ENCODE data around the gene LIMS2. TPM values are rescaled to one million over a fixed set of nuclear protein-coding genes. Genes with fewer than 3 reads are reported as not detected.

Gene LIMS2
- total and polyA plus RNA-seq, 2 of the 8 experiments (the other 6 are each of a cell fraction or from before 2014, with no cell fraction given): 3.3 to 4.8 TPM

- H2BK5ac ChIP-seq (ENCODE audit: low read depth, low read length): peak overlapping the region; percentile 80
- H3K23me2 ChIP-seq (ENCODE audit: low read depth, low read length): peaks cover 6% of the 10 kb centered on the region
- POLR2A ChIA-PET (ENCODE audit: partially characterized antibody): interaction anchor here (0.9 to 2.6 kb wide), 8 partner anchors 10 to 111 kb away, joined by 3 to 10 read pairs (median 4); partner anchors contain the start of genes LIMS2 and WDR33
- H2BK15ac ChIP-seq (ENCODE audit: low read length): no peak overlapping the region
- peaks cover 0 to 17% (median under 1%) of the 10 kb centered on the region in 4 experiments; a peak in 5 of 8 replicates for H3K36me3 ChIP-seq (ENCODE audit: control insufficient read depth in 2 of 4, insufficient read depth in 4 of 4, low read length in 3 of 4)
- H3K79me2 ChIP-seq (ENCODE audit: control insufficient read depth in 1 of 2, insufficient read depth in 2 of 2, low read length in 2 of 2): peaks cover 0 to 13% of the 10 kb centered on the region in 2 experiments; a peak in 2 of 4 replicates
- peak overlapping the region; percentile 52; the same call in 1 of the 2 replicates for H2BK12ac ChIP-seq (ENCODE audit: low read depth, low read length)
- H3K23ac ChIP-seq (ENCODE audit: insufficient read length): no peak overlapping the region
- H4K20me1 ChIP-seq (replicated peaks in 1 of 2; ENCODE audit: control insufficient read depth in 1 of 2, insufficient read depth in 2 of 2, low read length in 2 of 2): peaks cover 2 to 10% of the 10 kb centered on the region in 2 experiments
- WGBS, 2 experiments (ENCODE audit: extremely low coverage in 1 of 2, insufficient coverage in 1 of 2, insufficient read length in 1 of 2, insufficient replicate concordance in 2 of 2, low coverage in 1 of 2, low lambda C conversion rate in 2 of 2, missing lambda C conversion rate in 1 of 2): 29% methylated on average over 17 of the region's 17 CpGs; no CpG with 5 or more reads in 1 of the 2 experiments
- H3K27me3 ChIP-seq (replicated peaks in 1 of 4; ENCODE audit: control insufficient read depth in 3 of 4, extremely low read depth in 1 of 4, insufficient read depth in 3 of 4, low read length in 3 of 4): no peaks in the 10 kb centered on the region
- peak overlapping the region; percentile 58 for H4K91ac ChIP-seq (replicated peaks; ENCODE audit: insufficient read length, low read length)
- peak overlapping the region; percentile 61 to 80 (median 63) for H3K4me3 ChIP-seq (ENCODE audit: extremely low read depth in 1 of 4, insufficient read depth in 2 of 4, low read depth in 3 of 4, low read length in 4 of 4)
- FAIRE-seq (peak; percentile 13), DNase-seq (ENCODE audit: low read depth in 1 of 2, low spot score in 2 of 2) (peak; percentile 66 to 76)
- H3K79me1 ChIP-seq (ENCODE audit: low read depth, low read length): no peaks in the 10 kb centered on the region
- H2BK20ac ChIP-seq (ENCODE audit: low read length): no peak overlapping the region
- no peak overlapping the region for H3K4ac ChIP-seq (replicated peaks; ENCODE audit: insufficient read length, low read depth, low read length)
- no peak overlapping the region; the same call in 1 of the 2 replicates for H2AK5ac ChIP-seq (ENCODE audit: low read depth, low read length)
- H2AFZ ChIP-seq (ENCODE audit: low read length): peak overlapping the region; percentile 87; the same call in 1 of the 2 replicates
- H3K4me1 ChIP-seq (replicated peaks in 1 of 4; ENCODE audit: control insufficient read depth in 3 of 4, insufficient read depth in 4 of 4, low read length in 3 of 4): peaks cover 0 to 4% (median 3%) of the 10 kb centered on the region in 4 experiments; a peak in 6 of 7 replicates
- H3K56ac ChIP-seq (replicated peaks; ENCODE audit: insufficient read length, low read depth, low read length): peak overlapping the region; percentile 17
- H3K18ac ChIP-seq (ENCODE audit: extremely low read depth, low read length): peak overlapping the region; percentile 89; the same call in 1 of the 2 replicates
- peak overlapping the region; percentile 59 to 99 for H3K4me2 ChIP-seq (ENCODE audit: insufficient read depth in 1 of 2, low read depth in 2 of 2, low read length in 2 of 2)
- no peak overlapping the region for H3K14ac ChIP-seq (ENCODE audit: insufficient read length)
- H3K9me3 ChIP-seq (ENCODE audit: insufficient read depth in 2 of 2, low read depth in 1 of 2, low read length in 1 of 2): no peaks in the 10 kb centered on the region
- CTCF ChIA-PET (ENCODE audit: partially characterized antibody): interaction anchor here (0.9 kb wide), 1 partner anchor 18 kb away, joined by 3 read pairs; no protein-coding TSS in a partner anchor
- H4K8ac ChIP-seq (ENCODE audit: extremely low read depth, insufficient read depth, low read length): peak overlapping the region; percentile 94
- peak overlapping the region; percentile 79 for H4K5ac ChIP-seq (ENCODE audit: insufficient read length, low read depth, low read length)
- H2BK120ac ChIP-seq (replicated peaks; ENCODE audit: low read depth, low read length): no peak overlapping the region
- peak overlapping the region; percentile 96 for H3K27ac ChIP-seq (ENCODE audit: low read depth, low read length)
- peak overlapping the region in 3 of 4 experiments; percentile 81 to 96 (median 94); a peak in 6 of 7 replicates for H3K9ac ChIP-seq (replicated peaks in 1 of 4; ENCODE audit: extremely low read depth in 1 of 4, low read depth in 3 of 4, low read length in 3 of 4)
- peak in 1 of 3 experiments; percentile 19; a peak in 1 of 4 replicates for TF ChIP-seq CTCF (IDR thresholded peaks at IDR 0.05; ENCODE audit: control extremely low read depth in 1 of 3, insufficient read depth in 1 of 3, low read depth in 1 of 3, low read length in 3 of 3)
- peak; percentile 90 for TF ChIP-seq MAX (IDR thresholded peaks at IDR 0.05)
- TF ChIP-seq GABPA (IDR thresholded peaks at IDR 0.05; ENCODE audit: borderline replicate concordance, insufficient read depth, low read length): no peak
- peak in 1 of 2 experiments; percentile 36; a peak in 1 of 3 replicates for TF ChIP-seq POLR2A (IDR thresholded peaks at IDR 0.05; ENCODE audit: control extremely low read depth in 1 of 2, low read depth in 2 of 2, low read length in 2 of 2)
- TF ChIP-seq HDAC2 (IDR thresholded peaks at IDR 0.05; ENCODE audit: borderline replicate concordance in 1 of 2, low read depth in 2 of 2, low read length in 2 of 2): peak in 1 of 2 experiments; percentile 62; a peak in 1 of 4 replicates
- TF ChIP-seq SAP30 (IDR thresholded peaks at IDR 0.05; ENCODE audit: insufficient read depth, insufficient replicate concordance, low read length): no peak
- no peak for TF ChIP-seq BRCA1 (IDR thresholded peaks at IDR 0.05; ENCODE audit: low read depth, low read length)
- TF ChIP-seq CREB1 (IDR thresholded peaks at IDR 0.05): peak; percentile 68; the same call in 1 of the 2 replicates
Measured at GRCh38 chr2:127700527-127701192, 25.3 kb upstream of the LIMS2 start.
